Measurements from ENCODE around the gene SOD3.

SOD3 gene

DNA sequence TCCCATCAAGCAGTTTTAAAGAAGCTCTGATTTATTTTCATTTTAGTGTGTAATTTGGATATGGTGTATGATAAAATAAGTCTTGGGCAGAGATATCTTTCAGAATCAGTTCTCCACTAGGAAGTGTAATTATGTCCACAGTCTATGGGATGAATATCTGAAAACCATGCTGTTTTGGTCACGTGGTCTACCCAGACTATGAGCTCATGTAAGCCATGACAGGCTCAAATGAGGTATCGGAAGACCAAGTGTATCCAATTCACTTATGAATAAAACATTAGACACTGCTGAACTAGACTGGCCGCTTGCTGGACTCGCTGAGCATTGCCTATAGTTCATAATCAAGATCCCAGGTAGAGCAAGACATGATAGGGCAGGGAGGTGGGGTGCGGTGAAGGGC lies 50.5 kb downstream of the SOD3 start:
- no peak for DNase-seq

DNA sequence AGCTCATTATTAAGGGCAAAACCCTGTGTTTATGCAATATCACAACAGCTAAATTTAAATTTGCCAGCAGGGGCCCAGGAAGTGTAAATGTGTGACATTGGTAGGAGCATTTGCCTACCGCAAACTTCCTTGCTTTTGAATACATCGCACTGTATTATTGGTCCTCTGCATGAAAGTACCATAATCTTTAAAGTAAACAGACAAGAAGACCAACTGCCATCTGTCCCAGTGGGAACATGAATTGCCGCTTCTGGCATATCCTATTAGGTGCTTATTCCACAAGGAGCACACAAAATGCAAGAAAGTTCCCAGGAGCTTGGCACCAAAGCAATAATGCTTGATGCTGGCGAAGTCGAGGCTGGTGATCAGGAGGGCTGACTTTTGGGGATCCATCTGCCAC lies 51.3 kb downstream of the SOD3 start:
- DNase-seq = no peak

DNA sequence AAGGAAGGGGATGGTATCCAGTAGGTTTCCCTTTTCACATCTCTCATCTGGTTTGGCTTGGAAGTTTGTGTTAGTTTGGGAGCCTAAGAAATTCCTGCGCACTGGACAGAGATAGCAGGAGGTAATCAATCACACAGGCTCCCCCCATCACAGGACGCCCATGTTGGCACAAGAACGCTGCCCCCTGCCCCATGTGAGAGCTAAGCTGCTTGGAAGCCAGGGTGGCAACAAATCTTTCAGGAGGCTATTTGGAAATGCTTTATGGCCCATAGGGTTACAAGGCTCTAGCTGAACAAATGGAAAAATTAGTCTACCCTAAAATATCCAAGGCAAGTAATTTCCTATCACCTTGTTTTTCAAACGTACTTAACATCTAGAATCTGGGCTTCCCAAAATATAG lies 54.0 kb downstream of the SOD3 start:
- no peak for DNase-seq

DNA sequence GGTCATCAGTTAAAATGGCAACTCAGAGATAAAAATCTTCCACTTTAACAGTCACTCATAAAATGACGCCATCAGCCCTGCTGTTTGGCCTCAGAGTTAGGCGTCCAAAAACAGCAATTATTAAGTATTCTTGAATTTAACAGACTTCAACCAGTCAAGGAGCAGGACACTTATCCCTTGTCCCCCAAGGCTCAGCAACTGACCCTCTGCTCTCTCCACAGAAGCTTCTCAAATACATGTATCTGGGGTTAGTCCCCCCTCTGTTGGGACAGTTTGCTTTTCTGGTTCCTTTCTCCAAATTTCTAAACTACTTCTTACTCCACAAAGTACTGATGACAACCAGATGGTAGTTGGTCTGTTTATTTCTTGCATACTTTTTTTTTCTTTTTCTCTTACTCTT lies 54.4 kb downstream of the SOD3 start:
- no peak for DNase-seq

Measured in fibroblast of upper back skin (primary cell).